DMS153 (cell line): ENCODE data around the gene NINJ2.

ENCODE experiments used
- DNase-seq: peaks from one replicate; lab custom pipeline; 2025; lab: John Stamatoyannopoulos, UW

The NINJ2 gene

GRCh38 chr12:530308-530707, 132.9 kb downstream of the NINJ2 start:
- DNase-seq: no peak

GRCh38 chr12:527729-528128, 135.5 kb downstream of the NINJ2 start:
- DNase-seq: no peak

GRCh38 chr12:527241-527640, 136.0 kb downstream of the NINJ2 start:
- DNase-seq: no peak

- DNase-seq: no peak
These were observed 137.2 kb downstream of the NINJ2 start for GRCh38 chr12:526089-526488.

DNA sequence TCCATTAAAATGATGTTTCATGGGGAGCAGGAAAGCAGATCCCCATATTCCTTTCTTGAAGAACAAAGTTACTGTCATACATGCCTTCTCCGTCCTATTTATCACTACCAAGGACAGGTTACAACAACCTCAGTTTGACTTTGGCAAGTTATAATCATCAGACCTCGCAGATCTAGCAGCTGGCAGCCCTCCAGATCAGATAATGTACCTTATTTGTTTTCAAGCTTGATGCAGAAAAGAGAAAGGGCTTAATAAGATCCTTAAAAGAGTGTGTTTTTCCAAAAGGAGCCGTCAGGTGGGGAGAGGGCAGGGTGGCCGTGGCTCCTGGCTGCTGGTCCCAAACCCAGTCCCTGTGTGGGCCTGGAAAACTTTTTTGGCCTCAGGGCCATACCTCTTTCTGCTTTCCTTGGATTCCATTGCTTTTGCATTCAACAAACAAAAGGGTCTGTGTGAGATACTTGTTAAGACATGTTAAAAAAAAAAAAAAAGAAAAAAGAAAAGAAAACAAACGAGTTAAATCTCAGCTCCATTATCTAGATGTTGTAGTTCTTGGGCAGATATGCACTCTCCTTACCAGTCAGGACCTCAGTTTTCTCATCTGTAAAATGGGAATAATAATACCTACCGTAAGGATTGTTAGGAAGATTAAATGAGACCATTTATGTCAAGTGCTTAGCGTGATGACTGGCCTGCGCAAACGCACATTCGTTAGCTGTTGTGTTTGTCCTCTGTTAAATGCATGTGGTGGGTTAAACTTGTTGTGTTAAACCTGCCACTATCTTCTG, 138.9 kb downstream of the NINJ2 start:
- DNase-seq: no peak

GRCh38 chr12:522692-523378, 140.4 kb downstream of the NINJ2 start:
- no peak for DNase-seq

DNA sequence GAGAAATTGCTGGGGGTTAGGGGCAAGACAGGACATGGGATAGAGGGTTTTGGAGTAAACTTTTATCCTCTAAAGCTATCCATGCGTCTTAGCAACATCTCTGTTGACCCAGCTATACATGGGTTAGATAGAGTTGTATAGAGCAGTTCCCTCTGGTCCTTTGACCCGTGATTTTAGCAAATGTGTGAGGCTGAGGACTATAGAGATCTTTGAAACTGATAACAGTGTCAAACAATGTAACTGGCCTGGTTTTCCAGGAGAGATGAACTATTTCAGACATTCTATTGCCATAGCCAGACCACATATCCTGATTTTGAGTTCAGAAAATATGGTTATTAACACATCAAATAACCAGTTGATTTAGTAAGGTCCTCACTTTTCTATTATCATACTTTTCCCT, 143.1 kb downstream of the NINJ2 start:
- DNase-seq: no peak

DNA sequence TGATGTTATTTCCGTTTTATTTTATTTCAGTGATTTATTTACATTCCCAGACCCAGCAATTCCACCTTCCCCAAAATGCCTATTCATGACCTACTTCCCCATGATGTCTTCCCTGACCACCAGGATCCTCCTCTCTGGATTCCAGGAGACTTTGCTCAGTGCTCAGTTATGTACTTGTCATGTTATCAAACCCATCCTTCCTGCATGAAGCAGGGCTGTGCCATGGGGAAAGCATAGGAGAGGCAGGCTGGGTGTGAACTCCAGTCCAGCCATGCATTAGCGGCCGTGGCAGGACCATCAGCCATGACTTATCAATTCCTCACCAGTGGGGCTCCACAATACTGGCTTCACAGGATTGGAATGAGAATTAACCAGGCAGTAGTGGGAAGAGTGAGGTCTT, 145.7 kb downstream of the NINJ2 start:
- DNase-seq: no peak
